Lower leg skin (tissue), 4 donors: Measurements from ENCODE around the gene PRAF2. TPM values are rescaled to one million over a fixed set of nuclear protein-coding genes. Genes with fewer than 3 reads are reported as not detected.

Source experiments
- DNase-seq, 2 donors: peaks; one replicate each; pipeline ENCODE4 v3.0.0-alpha.2; 2019; ENCODE audit warnings: low spot score in 2 of 2
- H3K4me3 ChIP-seq: fragments of 200-600 bp; sonication (generic); 2 replicates; pipeline ENCODE4 v1.5.1; 2017; ENCODE audit warnings: mild to moderate bottlenecking, low read depth; ENCODE audit not compliant: poor library complexity, severe bottlenecking
- POLR2A ChIP-seq, 2 donors: fragments of 450-650 bp; IDR thresholded peaks; one replicate each; pipeline ENCODE4 v1.6.1; 2016 to 2017; ENCODE audit warnings: antibody characterized with exemption in 2 of 2, mild to moderate bottlenecking in 1 of 2, moderate library complexity in 1 of 2
- WGBS, 2 donors: methylation state at CpG; one replicate each; pipeline ENCODE4 v1.1.5; 2018; 5-methylcytosine and 5-hydroxymethylcytosine counted together
- intact Hi-C: fragments of 100-400 bp; cut with DNase I; formaldehyde crosslinking; loops from one replicate; pipeline ENCODE4 v1.15.0; 2023; ENCODE audit warnings: low total_unique reads
- total RNA-seq, 4 donors: library from RNA; depleted of rRNA; stranded (reverse); fragments of >200 nt; gene quantifications; one replicate each; pipeline ENCODE4 v1.1.0, GENCODE V29; 2016
- TF ChIP-seq, protein P1 (sequence below), 3 donors: fragments of 450-650 bp; IDR thresholded peaks; one replicate each; pipeline ENCODE4 v1.5.1; 2016; ENCODE audit warnings: antibody characterized with exemption in 3 of 3, mild to moderate bottlenecking in 3 of 3, moderate library complexity in 2 of 3

The PRAF2 gene
- total RNA-seq, 4 donors from 2014 or later: 6.2 to 11.2 (median 7.7) TPM

GRCh38 chrX:49072712-49073095 is 1.1 kb downstream of the PRAF2 start:
- WGBS, 2 donors: 43 to 74% methylated on average over 9 to 10 of the region's 10 CpGs
- DNase-seq: no peak
- intact Hi-C loops: no loop called here

DNA sequence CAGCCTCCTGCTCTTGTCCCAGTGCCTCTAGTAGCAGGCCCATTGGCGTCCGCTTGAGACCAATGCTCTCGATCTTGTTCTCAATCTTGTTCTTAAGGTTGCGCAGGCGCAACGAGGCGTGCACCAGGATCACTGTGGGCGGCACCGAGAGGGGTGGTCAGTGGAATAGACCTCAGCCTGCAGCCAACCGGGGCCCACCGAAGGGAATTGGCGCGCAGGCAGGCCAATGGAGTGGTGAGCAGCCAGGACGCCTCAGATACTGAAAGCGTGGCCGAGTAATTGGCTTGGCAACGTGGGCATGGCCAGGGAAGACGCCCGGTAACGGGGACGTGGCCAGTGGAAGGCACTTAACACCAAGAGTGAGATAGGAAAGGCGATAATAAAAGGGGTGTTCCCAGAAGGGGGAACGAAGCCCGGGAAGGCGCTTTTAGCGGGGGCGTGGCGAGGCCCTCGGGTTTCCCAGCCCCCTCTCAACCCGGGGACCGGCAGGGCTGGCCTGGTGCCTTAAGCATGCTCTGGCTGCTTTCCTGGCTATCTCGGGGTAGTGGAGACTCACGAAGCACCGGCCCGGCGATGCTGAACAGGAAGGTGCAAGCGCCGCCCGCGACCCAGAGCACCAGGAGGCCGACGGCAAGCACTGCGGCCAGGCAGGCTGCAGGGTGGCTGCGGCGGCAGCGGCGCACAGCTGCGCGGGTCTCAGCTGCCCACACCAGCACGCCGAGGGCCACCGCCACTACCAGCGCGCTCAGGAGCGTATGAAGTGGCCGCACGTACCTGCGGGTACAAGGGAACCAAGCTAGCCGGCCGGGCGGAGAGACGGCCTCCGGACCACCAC is 1.7 kb downstream of the PRAF2 start:
- WGBS, 2 donors: 32 to 64% methylated on average over 24 to 63 of the region's 63 CpGs
- H3K4me3 ChIP-seq: no peak overlapping the region
- TF ChIP-seq, protein P1, sequence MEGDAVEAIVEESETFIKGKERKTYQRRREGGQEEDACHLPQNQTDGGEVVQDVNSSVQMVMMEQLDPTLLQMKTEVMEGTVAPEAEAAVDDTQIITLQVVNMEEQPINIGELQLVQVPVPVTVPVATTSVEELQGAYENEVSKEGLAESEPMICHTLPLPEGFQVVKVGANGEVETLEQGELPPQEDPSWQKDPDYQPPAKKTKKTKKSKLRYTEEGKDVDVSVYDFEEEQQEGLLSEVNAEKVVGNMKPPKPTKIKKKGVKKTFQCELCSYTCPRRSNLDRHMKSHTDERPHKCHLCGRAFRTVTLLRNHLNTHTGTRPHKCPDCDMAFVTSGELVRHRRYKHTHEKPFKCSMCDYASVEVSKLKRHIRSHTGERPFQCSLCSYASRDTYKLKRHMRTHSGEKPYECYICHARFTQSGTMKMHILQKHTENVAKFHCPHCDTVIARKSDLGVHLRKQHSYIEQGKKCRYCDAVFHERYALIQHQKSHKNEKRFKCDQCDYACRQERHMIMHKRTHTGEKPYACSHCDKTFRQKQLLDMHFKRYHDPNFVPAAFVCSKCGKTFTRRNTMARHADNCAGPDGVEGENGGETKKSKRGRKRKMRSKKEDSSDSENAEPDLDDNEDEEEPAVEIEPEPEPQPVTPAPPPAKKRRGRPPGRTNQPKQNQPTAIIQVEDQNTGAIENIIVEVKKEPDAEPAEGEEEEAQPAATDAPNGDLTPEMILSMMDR (IDR thresholded peaks at IDR 0.05): no peak
- TF ChIP-seq POLR2A (IDR thresholded peaks at IDR 0.05): no peak
- intact Hi-C loops: no loop called here
- DNase-seq: no peak

More at GRCh38 chrX:49072712-49073095, 1.1 kb downstream of the PRAF2 start:
- no peak for TF ChIP-seq POLR2A (IDR thresholded peaks at IDR 0.05)
- TF ChIP-seq, protein P1 (IDR thresholded peaks at IDR 0.05): no peak
- H3K4me3 ChIP-seq: no peak overlapping the region

- TF ChIP-seq, protein P1 (IDR thresholded peaks at IDR 0.05): no peak
- no peak for TF ChIP-seq POLR2A (IDR thresholded peaks at IDR 0.05)
- H3K4me3 ChIP-seq: no peak overlapping the region
- intact Hi-C loops: no loop called here
- DNase-seq: no peak
- 89 to 100% methylated on average over 3 to 4 of the region's 4 CpGs for WGBS, 2 donors
These were observed 2.8 kb downstream of the PRAF2 start for GRCh38 chrX:49070988-49071387.

DNA sequence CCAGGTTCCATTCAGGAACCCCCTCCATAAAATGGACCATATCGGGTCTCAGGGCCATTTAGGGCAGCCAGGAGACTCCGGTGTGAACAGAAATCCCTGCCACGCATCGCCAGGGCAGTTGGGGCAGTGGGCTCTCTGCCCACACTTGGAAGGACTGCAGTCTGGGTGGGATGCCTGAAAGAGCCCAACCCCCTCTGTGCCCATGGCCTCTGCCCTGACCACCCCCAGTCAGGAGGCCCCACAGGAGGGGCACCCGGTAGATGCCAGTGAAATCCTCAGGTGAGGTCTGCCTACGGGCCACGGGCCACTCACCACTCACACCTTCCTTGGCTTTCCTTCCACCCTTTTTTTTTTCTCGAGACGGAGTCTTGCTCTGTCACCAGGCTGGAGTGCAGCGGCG is 4.8 kb downstream of the PRAF2 start:
- intact Hi-C loops: no loop called here
- H3K4me3 ChIP-seq: no peak overlapping the region
- DNase-seq: no peak
- WGBS, 2 donors: 89 to 92% methylated on average over 9 to 11 of the region's 11 CpGs
- no peak for TF ChIP-seq POLR2A (IDR thresholded peaks at IDR 0.05)
- TF ChIP-seq, protein P1 (IDR thresholded peaks at IDR 0.05): no peak

GRCh38 chrX:49067285-49068120 is 6.3 kb downstream of the PRAF2 start:
- no peak for DNase-seq
- no peak for TF ChIP-seq POLR2A (IDR thresholded peaks at IDR 0.05)
- TF ChIP-seq, protein P1 (IDR thresholded peaks at IDR 0.05): no peak
- WGBS, 2 donors: 87 to 96% methylated on average over 9 to 40 of the region's 41 CpGs
- intact Hi-C loops: no loop called here
- H3K4me3 ChIP-seq: no peak overlapping the region
